Type B pancreatic cell (in vitro differentiated cells): ENCODE results near the gene THAP11. TPM values are rescaled to one million over a fixed set of nuclear protein-coding genes. Genes with fewer than 3 reads are reported as not detected.

Experiments
- DNase-seq: peaks from one replicate; pipeline ENCODE4 v3.0.0; 2021; ENCODE audit warnings: mixed read lengths; ENCODE audit not compliant: unreplicated experiment; ENCODE audit errors: extremely low spot score
- H3K27ac Mint-ChIP-seq: 2 replicates; pipeline ENCODE4 v1.8.0; 2021; ENCODE audit warnings: mild to moderate bottlenecking, mixed read lengths
- H3K27me3 Mint-ChIP-seq: 2 replicates; pipeline ENCODE4 v1.8.0; 2021; ENCODE audit warnings: mixed read lengths
- H3K36me3 Mint-ChIP-seq: 2 replicates; pipeline ENCODE4 v1.8.0; 2021; ENCODE audit warnings: mixed read lengths
- H3K4me1 Mint-ChIP-seq: one replicate; pipeline ENCODE4 v1.8.0; 2021; ENCODE audit warnings: mixed read lengths; ENCODE audit not compliant: unreplicated experiment
- H3K4me3 Mint-ChIP-seq: 2 replicates; pipeline ENCODE4 v1.8.0; 2021; ENCODE audit warnings: mild to moderate bottlenecking, mixed read lengths
- H3K9me3 Mint-ChIP-seq: 2 replicates; pipeline ENCODE4 v1.8.0; 2021; ENCODE audit warnings: mixed read lengths
- total RNA-seq: library from RNA; stranded (reverse); gene quantifications from 2 replicates; pipeline ENCODE4 v1.2.1, GENCODE V29; 2021; ENCODE audit warnings: low replicate concordance
- TF ChIP-seq, protein P1 (sequence below): fragments of 200-600 bp; sonication (generic); conservative IDR thresholded peaks from 2 replicates; pipeline ENCODE4 v1.5.0; 2021; ENCODE audit warnings: antibody characterized with exemption, mild to moderate bottlenecking

THAP11 gene
- total RNA-seq, 1 donor from 2014 or later, result 35.1 TPM

DNA sequence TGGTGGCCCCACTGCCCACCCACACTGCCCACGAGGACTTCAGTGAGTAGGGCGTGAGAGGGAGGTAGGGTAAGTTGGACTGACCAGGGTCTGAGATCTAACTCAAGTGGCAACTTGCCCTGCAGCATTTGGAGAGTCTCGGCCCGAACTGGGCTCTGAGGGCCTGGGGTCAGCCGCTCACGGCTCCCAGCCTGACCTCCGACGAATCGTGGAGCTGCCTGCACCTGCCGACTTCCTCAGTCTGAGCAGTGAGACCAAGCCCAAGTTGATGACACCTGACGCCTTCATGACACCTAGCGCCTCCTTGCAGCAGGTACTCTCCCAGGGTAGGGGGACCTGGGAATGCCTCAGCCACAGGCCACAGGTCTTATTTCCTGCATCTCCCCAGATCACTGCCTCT is 37.3 kb downstream of the THAP11 start:
- H3K27ac Mint-ChIP-seq, result no peak overlapping the region
- peaks cover 2% of the 10 kb centered on the region for H3K36me3 Mint-ChIP-seq
- TF ChIP-seq, protein P1, sequence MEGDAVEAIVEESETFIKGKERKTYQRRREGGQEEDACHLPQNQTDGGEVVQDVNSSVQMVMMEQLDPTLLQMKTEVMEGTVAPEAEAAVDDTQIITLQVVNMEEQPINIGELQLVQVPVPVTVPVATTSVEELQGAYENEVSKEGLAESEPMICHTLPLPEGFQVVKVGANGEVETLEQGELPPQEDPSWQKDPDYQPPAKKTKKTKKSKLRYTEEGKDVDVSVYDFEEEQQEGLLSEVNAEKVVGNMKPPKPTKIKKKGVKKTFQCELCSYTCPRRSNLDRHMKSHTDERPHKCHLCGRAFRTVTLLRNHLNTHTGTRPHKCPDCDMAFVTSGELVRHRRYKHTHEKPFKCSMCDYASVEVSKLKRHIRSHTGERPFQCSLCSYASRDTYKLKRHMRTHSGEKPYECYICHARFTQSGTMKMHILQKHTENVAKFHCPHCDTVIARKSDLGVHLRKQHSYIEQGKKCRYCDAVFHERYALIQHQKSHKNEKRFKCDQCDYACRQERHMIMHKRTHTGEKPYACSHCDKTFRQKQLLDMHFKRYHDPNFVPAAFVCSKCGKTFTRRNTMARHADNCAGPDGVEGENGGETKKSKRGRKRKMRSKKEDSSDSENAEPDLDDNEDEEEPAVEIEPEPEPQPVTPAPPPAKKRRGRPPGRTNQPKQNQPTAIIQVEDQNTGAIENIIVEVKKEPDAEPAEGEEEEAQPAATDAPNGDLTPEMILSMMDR, result no peak
- no peaks in the 10 kb centered on the region for H3K9me3 Mint-ChIP-seq
- no peak overlapping the region for H3K4me3 Mint-ChIP-seq
- no peaks in the 10 kb centered on the region for H3K27me3 Mint-ChIP-seq
- peaks cover 12% of the 10 kb centered on the region for H3K4me1 Mint-ChIP-seq
- DNase-seq, result no peak

DNA sequence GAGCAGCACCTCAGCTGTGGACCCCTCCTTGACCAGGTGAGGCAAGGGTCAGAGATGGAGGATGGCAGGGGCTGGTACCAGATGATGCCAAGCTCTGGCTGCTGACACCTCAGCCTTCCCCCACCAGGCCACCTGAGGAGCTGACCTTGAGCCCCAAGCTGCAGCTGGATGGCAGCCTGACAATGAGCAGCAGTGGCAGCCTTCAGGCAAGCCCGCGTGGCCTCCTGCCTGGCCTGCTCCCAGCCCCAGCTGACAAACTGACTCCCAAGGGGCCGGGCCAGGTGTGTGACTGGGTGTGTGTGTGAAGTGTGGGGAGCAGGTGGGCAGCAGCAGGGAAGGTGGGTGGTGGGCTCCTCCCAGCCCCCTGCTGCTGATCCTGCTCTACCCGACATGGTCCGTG is 37.8 kb downstream of the THAP11 start:
- Mint-ChIP-seq H3K27ac (no peak overlapping the region), H3K4me3 (no peak overlapping the region), H3K27me3 (no peaks in the 10 kb centered on the region), H3K36me3 (peaks cover 4% of the 10 kb centered on the region), H3K4me1 (peaks cover 12% of the 10 kb centered on the region), H3K9me3 (no peaks in the 10 kb centered on the region)
- TF ChIP-seq, protein P1, result no peak
- DNase-seq, result no peak

DNA sequence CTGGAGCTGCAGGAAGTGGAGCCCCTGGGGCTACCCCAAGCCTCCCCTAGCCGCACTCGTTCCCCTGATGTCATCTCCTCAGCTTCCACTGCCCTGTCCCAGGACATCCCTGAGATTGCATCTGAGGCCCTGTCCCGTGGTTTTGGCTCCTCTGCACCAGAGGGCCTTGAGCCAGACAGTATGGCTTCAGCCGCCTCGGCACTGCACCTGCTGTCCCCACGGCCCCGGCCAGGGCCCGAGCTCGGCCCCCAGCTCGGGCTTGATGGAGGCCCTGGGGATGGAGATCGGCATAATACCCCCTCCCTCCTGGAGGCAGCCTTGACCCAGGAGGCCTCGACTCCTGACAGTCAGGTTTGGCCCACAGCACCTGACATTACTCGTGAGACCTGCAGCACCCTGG is 38.5 kb downstream of the THAP11 start:
- TF ChIP-seq, protein P1, result no peak
- Mint-ChIP-seq H3K4me1 (peaks cover 5% of the 10 kb centered on the region), H3K36me3 (peaks cover 4% of the 10 kb centered on the region), H3K27me3 (no peaks in the 10 kb centered on the region), H3K4me3 (no peak overlapping the region), H3K9me3 (no peaks in the 10 kb centered on the region), H3K27ac (no peak overlapping the region)
- no peak for DNase-seq

DNA sequence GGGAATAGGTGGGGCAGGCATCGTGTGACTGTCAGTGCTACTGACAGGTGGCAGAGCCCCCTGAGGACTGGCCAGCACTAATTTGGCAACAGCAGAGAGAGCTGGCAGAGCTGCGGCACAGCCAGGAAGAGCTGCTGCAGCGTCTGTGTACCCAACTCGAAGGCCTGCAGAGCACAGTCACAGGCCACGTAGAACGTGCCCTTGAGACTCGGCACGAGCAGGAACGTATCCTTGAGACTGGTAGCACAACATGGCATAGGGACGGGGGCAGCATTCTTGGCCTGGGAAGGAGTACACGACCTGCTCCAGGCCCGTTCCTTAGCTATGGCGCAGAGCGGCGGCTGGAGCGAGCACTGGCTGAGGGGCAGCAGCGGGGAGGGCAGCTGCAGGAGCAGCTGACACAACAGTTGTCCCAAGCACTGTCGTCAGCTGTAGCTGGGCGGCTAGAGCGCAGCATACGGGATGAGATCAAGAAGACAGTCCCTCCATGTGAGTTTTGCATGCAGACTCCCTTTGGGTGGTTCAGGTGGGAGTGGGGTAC is 39.6 kb downstream of the THAP11 start:
- no peaks in the 10 kb centered on the region for H3K27me3 Mint-ChIP-seq
- H3K27ac Mint-ChIP-seq, result no peak overlapping the region
- no peaks in the 10 kb centered on the region for H3K9me3 Mint-ChIP-seq
- peaks cover 4% of the 10 kb centered on the region for H3K36me3 Mint-ChIP-seq
- no peak overlapping the region for H3K4me3 Mint-ChIP-seq
- TF ChIP-seq, protein P1, result no peak
- DNase-seq, result no peak
- H3K4me1 Mint-ChIP-seq, result peaks cover 5% of the 10 kb centered on the region

DNA sequence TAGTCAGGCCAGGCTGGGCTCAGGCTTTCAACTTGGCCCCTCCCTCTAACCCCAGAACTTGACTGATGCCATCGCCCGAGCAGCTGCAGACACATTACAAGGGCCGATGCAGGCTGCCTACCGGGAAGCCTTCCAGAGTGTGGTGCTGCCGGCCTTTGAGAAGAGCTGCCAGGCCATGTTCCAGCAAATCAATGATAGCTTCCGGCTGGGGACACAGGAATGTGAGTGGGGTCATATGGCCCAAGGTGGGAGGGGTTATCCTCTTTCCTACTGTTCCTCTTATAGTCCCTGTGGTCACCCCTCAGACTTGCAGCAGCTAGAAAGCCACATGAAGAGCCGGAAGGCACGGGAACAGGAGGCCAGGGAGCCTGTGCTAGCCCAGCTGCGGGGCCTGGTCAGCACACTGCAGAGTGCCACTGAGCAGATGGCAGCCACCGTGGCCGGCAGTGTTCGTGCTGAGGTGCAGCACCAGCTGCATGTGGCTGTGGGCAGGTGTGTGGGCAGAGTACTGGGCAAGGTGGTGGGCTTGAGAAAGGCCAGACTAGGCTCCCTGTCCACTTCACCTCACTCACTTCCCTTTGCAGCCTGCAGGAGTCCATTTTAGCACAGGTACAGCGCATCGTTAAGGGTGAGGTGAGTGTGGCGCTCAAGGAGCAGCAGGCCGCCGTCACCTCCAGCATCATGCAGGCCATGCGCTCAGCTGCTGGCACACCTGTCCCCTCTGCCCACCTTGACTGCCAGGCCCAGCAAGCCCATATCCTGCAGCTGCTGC is 40.4 kb downstream of the THAP11 start:
- peaks cover 4% of the 10 kb centered on the region for H3K36me3 Mint-ChIP-seq
- no peak overlapping the region for H3K27ac Mint-ChIP-seq
- H3K4me3 Mint-ChIP-seq, result no peak overlapping the region
- no peaks in the 10 kb centered on the region for H3K27me3 Mint-ChIP-seq
- no peaks in the 10 kb centered on the region for H3K9me3 Mint-ChIP-seq
- no peak for DNase-seq
- H3K4me1 Mint-ChIP-seq, result peaks cover 5% of the 10 kb centered on the region
- TF ChIP-seq, protein P1, result no peak
